ENCODE measurements around the gene CSTF2.
"Not testable (repeated sequence)": the region's sequence is repeated elsewhere in the genome, so short reads cannot be mapped to it uniquely, and the experiment has no call there.

DNA sequence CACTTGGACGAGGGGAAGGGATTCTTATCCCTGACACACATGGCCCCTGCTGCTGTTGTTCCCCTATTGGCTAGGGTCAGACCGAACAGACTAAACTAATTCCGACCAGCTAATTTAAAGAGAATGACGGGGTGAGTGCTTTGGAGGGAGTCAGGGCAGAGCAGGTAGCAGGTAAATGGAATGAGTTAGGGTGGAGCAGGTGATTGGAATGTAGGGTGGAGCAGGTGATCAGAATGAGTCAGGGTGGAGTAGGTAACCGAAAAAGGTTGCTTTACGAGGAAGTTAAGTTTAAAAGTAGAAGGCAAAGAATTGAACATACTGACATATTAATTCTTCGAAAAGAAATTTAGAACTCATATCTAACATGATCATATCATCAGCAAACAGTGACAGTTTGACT is 11.9 kb upstream of the CSTF2 start:
- TF ChIP-seq, protein P1, sequence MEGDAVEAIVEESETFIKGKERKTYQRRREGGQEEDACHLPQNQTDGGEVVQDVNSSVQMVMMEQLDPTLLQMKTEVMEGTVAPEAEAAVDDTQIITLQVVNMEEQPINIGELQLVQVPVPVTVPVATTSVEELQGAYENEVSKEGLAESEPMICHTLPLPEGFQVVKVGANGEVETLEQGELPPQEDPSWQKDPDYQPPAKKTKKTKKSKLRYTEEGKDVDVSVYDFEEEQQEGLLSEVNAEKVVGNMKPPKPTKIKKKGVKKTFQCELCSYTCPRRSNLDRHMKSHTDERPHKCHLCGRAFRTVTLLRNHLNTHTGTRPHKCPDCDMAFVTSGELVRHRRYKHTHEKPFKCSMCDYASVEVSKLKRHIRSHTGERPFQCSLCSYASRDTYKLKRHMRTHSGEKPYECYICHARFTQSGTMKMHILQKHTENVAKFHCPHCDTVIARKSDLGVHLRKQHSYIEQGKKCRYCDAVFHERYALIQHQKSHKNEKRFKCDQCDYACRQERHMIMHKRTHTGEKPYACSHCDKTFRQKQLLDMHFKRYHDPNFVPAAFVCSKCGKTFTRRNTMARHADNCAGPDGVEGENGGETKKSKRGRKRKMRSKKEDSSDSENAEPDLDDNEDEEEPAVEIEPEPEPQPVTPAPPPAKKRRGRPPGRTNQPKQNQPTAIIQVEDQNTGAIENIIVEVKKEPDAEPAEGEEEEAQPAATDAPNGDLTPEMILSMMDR (IDR thresholded peaks at IDR 0.05; ENCODE audit: borderline replicate concordance, extremely low read depth, low read length, poor library complexity, severe bottlenecking): not testable (repeated sequence)
- not testable (repeated sequence) for TF ChIP-seq EZH2 (IDR thresholded peaks at IDR 0.05; ENCODE audit: borderline replicate concordance, low read depth, low read length, severe bottlenecking)

All from DND-41 (cell line).